Measurements from ENCODE around the gene LCE2C. TPM values are rescaled to one million over a fixed set of nuclear protein-coding genes. Genes with fewer than 3 reads are reported as not detected.
"Not testable (repeated sequence)": the region's sequence is repeated elsewhere in the genome, so short reads cannot be mapped to it uniquely, and the experiment has no call there.

LCE2C gene
- total RNA-seq, 1 donor from 2014 or later = not detected

DNA sequence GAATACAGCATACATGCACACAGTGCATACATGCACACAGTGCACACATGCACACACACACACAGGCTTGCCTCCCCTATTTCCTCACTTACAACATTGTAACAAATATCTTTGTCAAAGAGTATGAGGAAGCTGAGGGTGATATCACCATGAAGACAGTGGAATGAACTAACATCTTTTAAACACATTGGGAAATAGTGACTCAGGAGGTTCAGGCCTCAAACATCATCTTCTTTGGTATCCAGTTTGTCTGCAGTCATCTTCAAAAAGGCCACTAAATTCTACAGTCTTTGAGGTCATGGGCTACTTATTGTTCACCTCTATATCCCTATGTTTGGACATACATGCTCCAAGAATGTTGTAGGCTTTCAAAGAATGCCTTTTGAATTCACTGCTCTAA lies 8.8 kb downstream of the LCE2C start:
- no peaks in the 10 kb centered on the region for H3K36me3 Mint-ChIP-seq (ENCODE audit: insufficient read depth)
- peaks cover 49% of the 10 kb centered on the region for H3K9me3 Mint-ChIP-seq (ENCODE audit: low read depth)
- no peaks in the 10 kb centered on the region for H3K27me3 Mint-ChIP-seq
- DNase-seq (ENCODE audit: low spot score, unreplicated experiment) = no peak
- no peak overlapping the region for H3K4me3 Mint-ChIP-seq (ENCODE audit: low read depth)
- no peaks in the 10 kb centered on the region for H3K4me1 Mint-ChIP-seq (ENCODE audit: low read depth)
- no peak overlapping the region for H3K27ac Mint-ChIP-seq
- TF ChIP-seq CTCF (IDR thresholded peaks at IDR 0.05; ENCODE audit: unreplicated experiment) = no peak

DNA sequence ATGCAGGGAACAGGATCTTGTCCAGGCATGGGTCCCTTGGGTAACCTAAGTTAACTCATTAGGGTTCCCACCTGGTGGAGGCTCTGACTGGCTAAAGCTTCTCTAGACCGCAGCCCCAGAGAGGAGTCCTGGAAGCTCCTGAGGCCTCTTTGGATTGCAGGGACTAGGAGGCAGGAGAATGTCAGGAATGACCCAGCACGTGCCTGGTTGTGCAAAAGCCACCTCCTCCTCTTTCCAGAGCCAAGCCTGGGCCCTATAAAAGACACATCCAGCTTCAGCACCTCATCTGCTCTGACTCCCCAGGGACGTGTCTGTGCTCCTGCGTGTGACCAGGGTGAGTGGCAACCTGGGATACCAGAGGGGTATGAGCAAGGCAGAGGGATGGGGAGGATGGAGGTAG lies 10.7 kb downstream of the LCE2C start, which contains the start of gene LCE2B:
TSS of gene LCE2B (plus strand) at position 301 of the 400 bp plus-strand sequence. CDS start 721 bp downstream, outside the sequence.
- not testable (repeated sequence) for H3K27me3 Mint-ChIP-seq; H3K4me1 Mint-ChIP-seq (ENCODE audit: low read depth); H3K27ac Mint-ChIP-seq; DNase-seq (ENCODE audit: low spot score, unreplicated experiment); H3K36me3 Mint-ChIP-seq (ENCODE audit: insufficient read depth); H3K4me3 Mint-ChIP-seq (ENCODE audit: low read depth)
- H3K9me3 Mint-ChIP-seq (ENCODE audit: low read depth) = peaks cover 53% of the 10 kb centered on the region

GRCh38 chr1:152697701-152698600 lies 22.9 kb downstream of the LCE2C start, which contains the start of gene LCE2A:
TSS of gene LCE2A (plus strand) at chr1:152698345. CDS start at chr1:152698902, 557 bp downstream.
- Mint-ChIP-seq H3K36me3 (ENCODE audit: insufficient read depth) (peaks cover 1% of the 10 kb centered on the region), H3K4me3 (ENCODE audit: low read depth) (no peak within 1 kb of the TSS), H3K27ac (no peak within 1 kb of the TSS), H3K9me3 (ENCODE audit: low read depth) (peaks cover 63% of the 10 kb centered on the region), H3K4me1 (ENCODE audit: low read depth) (no peaks in the 10 kb centered on the region), H3K27me3 (no peaks in the 10 kb centered on the region)
- TF ChIP-seq CTCF (IDR thresholded peaks at IDR 0.05; ENCODE audit: unreplicated experiment) = no peak
- no peak for DNase-seq (ENCODE audit: low spot score, unreplicated experiment)

GRCh38 chr1:152699746-152700145 lies 24.7 kb downstream of the LCE2C start:
- Mint-ChIP-seq H3K36me3 (ENCODE audit: insufficient read depth) (peaks cover 1% of the 10 kb centered on the region), H3K27ac (no peak overlapping the region), H3K4me3 (ENCODE audit: low read depth) (no peak overlapping the region), H3K27me3 (no peaks in the 10 kb centered on the region), H3K4me1 (ENCODE audit: low read depth) (no peaks in the 10 kb centered on the region), H3K9me3 (ENCODE audit: low read depth) (peaks cover 67% of the 10 kb centered on the region)
- no peak for TF ChIP-seq CTCF (IDR thresholded peaks at IDR 0.05; ENCODE audit: unreplicated experiment)
- DNase-seq (ENCODE audit: low spot score, unreplicated experiment) = no peak

DNA sequence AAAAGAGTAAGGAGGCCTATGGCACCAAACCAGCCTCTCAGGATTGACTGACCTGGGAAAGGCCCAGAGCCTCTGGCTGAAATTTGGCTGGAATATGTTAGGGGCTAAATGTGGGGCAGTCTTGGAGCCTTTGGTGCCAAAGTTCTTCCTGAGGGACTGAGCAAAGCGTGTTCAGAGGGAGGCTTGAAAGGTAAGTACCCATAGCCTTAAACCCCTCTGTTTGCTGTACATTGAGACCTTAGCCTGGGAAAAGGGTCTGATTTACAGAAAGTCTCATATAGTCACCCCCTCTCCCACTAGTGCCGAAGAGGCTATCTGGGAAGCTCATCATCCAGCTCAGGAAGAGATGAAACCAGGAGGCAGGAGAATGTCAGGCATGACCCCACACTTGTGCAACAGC lies 32.8 kb downstream of the LCE2C start, which contains the start of gene LCE4A:
TSS of gene LCE4A (plus strand) at position 301 of the 400 bp plus-strand sequence. CDS start 916 bp downstream, outside the sequence.
- Mint-ChIP-seq H3K27me3 (no peaks in the 10 kb centered on the region), H3K4me3 (ENCODE audit: low read depth) (no peak within 1 kb of the TSS), H3K9me3 (ENCODE audit: low read depth) (peaks cover 66% of the 10 kb centered on the region), H3K4me1 (ENCODE audit: low read depth) (no peaks in the 10 kb centered on the region), H3K36me3 (ENCODE audit: insufficient read depth) (no peaks in the 10 kb centered on the region), H3K27ac (no peak within 1 kb of the TSS)
- no peak for DNase-seq (ENCODE audit: low spot score, unreplicated experiment)
- no peak for TF ChIP-seq CTCF (IDR thresholded peaks at IDR 0.05; ENCODE audit: unreplicated experiment)
